Stimulated activated CD4-positive, alpha-beta T cell treated with anti-CD3 and anti-CD28 coated beads, Interleukin-1b, Interleukin-23, amount 100 ng/mL, for 4 hours (primary cell): Measurements from ENCODE around the gene TTC28.

ENCODE experiments used
- DNase-seq, 2 donors: peaks; one replicate each; pipeline ENCODE4 v3.0.0-alpha.2; 2020; ENCODE audit warnings: low read depth in 2 of 2

TTC28 gene

GRCh38 chr22:28002863-28003565 is 676.6 kb downstream of the TTC28 start:
- no peak for DNase-seq

- no peak for DNase-seq
Measured at GRCh38 chr22:28002181-28002700, 677.4 kb downstream of the TTC28 start.

- no peak for DNase-seq
Measured at GRCh38 chr22:28001171-28001835, 678.3 kb downstream of the TTC28 start.

- DNase-seq: no peak
Measured at GRCh38 chr22:28000361-28000760, 679.3 kb downstream of the TTC28 start.

GRCh38 chr22:27999876-28000275 is 679.8 kb downstream of the TTC28 start:
- no peak for DNase-seq

GRCh38 chr22:27998511-27999410 is 680.9 kb downstream of the TTC28 start:
- DNase-seq: no peak

GRCh38 chr22:27997538-27997937 is 682.1 kb downstream of the TTC28 start:
- no peak for DNase-seq

- no peak for DNase-seq
Measured at GRCh38 chr22:27996981-27997380, 682.7 kb downstream of the TTC28 start.

GRCh38 chr22:27996529-27996925 is 683.1 kb downstream of the TTC28 start:
- no peak for DNase-seq

- no peak for DNase-seq
Measured at GRCh38 chr22:27995801-27996528, 683.7 kb downstream of the TTC28 start.

GRCh38 chr22:27994481-27995331 is 684.9 kb downstream of the TTC28 start:
- no peak for DNase-seq

GRCh38 chr22:27993774-27994350 is 685.8 kb downstream of the TTC28 start:
- DNase-seq: no peak

GRCh38 chr22:27993201-27993635 is 686.4 kb downstream of the TTC28 start:
- DNase-seq: no peak

- DNase-seq: no peak
Measured at GRCh38 chr22:27992294-27993165, 687.1 kb downstream of the TTC28 start.

GRCh38 chr22:27991586-27992293 is 687.9 kb downstream of the TTC28 start:
- DNase-seq: no peak

- DNase-seq: no peak
Measured at GRCh38 chr22:27990879-27991278, 688.8 kb downstream of the TTC28 start.

- no peak for DNase-seq
Measured at GRCh38 chr22:27990451-27990840, 689.2 kb downstream of the TTC28 start.

- no peak for DNase-seq
Measured at GRCh38 chr22:27989758-27990450, 689.7 kb downstream of the TTC28 start.
